Activated CD4-positive, CD25-positive, alpha-beta regulatory T cell treated with anti-CD3 and anti-CD28 coated beads, Interleukin-2, amount 50 U/mL, for 72 hours (primary cell): ENCODE measurements around the gene KCTD15.

Experiments used
- DNase-seq: peaks from one replicate; pipeline ENCODE4 v3.0.0; 2021

KCTD15 gene, protein sequence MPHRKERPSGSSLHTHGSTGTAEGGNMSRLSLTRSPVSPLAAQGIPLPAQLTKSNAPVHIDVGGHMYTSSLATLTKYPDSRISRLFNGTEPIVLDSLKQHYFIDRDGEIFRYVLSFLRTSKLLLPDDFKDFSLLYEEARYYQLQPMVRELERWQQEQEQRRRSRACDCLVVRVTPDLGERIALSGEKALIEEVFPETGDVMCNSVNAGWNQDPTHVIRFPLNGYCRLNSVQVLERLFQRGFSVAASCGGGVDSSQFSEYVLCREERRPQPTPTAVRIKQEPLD

DNA sequence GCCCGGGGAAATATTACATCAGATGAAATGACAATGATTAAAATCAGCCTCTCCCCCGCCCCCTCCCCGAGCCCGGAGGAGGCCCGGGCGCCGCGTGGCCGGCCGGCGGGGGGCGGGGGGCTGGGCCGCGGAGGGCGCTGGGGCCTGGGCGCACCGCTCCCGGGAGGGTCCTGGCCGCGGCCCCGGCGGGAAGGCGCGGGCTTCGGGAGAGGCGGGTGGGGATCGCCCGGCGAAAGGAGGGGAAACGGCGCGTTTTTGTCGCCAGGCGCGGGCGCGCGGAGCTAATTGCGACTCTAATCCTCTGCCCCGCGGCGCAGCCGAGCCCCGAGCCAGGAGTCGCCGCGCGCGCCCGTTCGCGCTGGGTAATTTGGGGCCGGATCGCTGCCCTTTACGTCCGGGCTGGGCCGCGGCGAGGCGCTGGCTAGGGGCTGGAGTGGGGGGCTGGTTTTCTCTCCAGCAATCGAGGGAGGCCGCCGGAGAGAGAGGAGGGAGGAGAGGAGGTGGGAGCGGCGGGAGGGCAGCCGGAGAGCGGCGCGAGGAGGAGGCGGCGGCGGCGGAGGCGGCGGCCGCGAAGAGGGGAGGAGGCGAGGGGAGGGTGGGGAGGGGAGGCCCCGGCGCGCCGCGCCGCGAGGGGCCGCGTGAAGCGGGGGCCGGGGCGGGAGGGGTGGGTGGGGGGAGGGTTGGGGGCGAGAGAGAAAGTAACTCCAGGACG is at the start of gene KCTD15:
TSS of gene KCTD15 (plus strand) at position 707 of the 712 bp plus-strand sequence. CDS start 3,585 bp downstream, outside the sequence.
- no peak for DNase-seq

DNA sequence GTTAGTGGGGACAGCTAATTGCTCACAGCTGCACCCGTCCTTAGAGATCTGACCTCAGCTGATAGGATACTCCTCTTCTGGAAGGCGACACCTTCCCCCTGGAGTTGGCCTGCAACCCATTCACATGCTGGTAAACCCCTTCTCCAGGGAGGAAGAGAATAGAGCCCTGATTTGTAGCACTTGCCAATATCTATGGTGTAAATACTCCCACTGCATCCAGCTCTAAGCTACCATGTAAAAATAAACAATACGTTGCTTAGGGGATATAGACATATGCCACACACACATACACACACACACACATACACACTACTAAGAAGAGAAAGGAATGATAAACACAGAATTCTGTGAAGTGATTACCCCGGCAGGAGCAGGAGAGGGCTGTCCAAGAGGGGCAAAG is 49.4 kb upstream of the KCTD15 start:
- no peak for DNase-seq

DNA sequence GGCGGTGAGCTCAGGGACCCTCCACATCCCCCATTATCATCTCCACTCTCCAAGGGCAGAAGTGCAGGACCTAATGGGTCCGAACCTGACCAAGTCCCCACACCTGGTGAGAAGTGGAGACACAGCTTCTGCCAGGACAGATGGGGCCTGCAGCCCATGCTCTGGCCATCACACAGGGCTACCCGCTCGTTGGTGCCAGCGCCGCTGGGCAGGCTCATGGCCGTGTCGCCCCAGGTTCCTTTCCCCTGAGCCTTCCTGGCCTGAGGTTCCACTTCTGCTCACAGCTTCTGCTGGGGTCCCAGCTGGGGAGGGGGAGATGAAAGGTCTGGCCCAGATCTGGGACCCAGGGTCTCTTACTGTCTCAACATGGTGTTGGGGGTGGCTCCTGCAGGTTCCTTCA is 48.4 kb upstream of the KCTD15 start:
- DNase-seq = no peak

DNA sequence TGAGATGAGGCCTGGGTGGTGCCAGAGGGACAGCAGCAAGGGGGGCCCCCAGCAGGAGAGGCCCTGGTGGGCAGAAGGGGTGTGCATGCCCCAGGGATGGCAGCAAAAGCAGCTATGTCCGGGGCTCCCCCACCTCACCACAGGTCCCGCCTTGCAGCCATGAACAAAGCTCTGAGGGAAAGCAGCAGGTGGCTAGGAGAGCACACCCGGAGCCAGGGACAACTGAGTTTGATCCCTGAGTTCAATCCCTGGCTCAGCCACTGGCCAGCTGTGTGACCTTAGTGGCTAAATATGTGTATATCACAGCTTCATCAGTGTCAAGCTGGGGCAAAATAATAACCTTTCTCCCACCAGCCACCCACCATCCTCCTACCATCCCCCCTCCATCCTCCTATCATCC is 47.7 kb upstream of the KCTD15 start:
- no peak for DNase-seq

DNA sequence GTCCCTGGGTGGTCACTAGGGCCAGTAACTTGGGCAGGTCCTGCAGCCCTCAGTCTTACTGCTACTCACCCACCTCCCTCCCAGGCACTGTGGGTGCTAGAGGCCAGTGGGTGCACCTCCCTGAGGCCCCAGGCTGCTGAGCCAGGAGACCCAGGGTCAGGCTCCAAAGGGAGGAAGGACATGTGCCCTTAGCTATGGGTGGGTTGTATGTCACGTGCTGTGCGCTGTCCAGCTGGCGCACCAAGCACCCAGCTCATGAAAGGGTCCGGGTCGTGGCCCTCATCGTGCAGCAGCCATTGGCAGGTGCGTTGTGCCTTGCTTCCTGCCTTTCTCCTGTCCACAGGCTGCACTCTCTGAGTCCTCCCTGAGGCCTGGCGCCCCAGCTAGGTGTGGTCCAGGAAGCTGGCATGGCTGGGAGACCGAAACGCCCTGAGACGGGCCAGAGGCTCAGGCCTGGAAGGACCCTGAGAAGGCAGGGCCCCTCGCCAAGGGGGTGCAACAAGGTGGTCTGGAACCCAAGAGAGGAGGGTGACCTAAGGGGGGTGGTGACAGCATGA is 47.0 kb upstream of the KCTD15 start:
- no peak for DNase-seq

DNA sequence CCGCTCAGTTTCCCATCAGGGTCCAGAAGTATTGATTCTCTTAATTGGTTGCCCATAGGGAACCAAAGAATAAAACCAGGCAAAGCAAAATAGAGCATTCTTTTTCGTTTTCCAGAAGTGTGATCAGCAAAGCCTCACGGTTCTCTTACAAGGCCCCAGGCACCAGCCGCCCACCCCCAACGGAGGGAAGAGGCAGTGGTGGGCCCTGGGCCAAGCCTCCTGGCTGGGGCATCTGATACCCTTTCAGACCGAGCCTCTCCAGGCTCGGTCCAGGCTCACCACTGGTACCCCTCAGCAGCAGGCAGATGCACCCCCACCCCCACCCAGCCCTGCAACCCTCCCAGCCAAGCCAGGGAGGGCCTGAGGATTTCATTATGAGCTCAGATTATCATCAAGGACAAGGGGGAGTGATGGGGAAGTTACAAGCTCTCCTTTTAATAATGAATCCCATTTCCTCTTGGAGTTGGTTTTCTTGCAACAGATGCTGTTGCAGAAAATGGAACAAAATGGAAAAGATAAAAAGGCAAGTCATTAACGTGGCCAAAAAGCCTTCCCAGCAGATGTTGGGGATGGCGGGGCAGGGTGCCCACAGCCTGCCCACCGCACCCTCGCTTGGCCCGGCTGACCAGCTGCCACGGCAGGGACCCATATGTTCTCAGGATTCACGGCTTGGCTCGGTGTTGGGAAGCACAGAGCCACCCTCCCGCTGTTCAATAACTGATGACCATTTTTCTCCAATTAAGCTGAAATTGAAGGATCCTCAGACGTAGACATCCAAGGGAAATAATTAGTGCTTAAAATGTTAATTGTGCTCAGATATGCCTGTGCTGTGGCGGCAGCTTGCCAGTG is 45.9 kb upstream of the KCTD15 start:
- no peak for DNase-seq

DNA sequence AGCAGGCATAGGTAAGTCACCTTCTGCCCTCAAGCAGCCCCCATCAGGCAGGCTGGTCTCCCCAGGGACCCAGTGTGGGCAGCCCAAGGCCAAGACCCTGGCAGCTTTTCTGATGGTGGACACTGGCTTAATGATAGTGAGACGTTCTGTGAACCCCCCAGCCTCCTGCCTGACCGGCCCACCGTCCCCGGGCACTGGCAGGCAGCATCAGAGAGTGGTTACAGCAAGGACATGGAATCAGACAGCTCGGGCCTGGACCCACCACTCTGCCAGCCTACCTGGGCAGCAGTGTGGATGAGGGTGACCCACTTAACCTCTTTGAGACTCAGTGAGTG is 45.3 kb upstream of the KCTD15 start:
- no peak for DNase-seq

DNA sequence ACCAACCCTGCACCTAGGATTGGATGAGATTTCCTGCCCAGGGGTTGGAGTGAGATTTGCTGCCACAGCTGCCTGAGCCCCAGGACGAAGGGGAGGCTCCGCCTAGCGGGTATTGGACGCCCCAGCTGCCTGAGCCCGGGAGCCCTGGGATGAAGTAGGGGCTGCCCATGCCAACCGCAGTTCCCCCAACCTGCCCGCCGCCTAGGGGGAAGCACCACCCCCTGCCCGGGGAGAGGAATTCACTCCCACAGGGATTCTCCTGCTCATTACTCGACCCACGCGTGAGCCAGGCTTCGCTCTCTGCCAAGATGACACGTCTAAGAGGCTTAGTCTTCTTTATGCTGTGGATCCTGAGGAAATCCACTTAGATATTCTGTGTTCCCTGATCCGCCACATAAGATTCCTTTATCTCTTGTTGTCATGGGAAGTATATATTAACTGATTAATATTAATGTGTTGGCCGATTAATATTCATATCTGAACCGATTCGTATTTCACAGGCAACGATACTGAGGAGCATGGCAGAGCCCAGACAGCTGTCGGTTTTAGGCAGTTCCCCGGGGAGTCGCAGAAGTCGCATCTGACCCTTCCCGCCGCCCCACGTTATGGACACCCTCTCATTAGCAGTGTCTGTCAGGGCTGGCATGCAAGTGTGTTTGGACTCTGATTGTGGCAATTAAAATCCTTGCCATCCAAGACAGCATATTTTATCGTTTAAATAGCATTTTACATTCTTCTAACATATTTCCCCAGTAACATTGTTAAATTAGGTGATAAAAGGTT is 44.5 kb upstream of the KCTD15 start:
- no peak for DNase-seq

DNA sequence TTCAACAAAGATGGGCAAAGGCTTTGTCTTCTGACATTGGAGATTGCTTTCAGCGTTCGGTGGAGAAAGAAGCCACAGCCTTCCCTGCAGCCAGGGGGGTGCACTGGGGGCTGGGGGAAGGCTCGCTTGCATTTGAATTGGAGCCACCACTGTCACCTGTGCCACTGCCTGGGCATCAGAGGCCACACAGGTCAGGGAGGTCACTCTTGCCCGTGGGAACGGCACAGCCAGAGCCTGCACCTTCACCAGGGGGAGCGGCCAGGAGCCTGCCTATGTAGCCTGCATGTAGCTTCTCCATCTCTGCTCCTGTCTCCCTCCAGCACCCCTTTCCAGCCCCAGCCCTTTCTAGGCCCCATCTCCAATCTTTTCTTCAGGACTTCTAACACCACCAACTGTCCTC is 43.7 kb upstream of the KCTD15 start:
- no peak for DNase-seq

DNA sequence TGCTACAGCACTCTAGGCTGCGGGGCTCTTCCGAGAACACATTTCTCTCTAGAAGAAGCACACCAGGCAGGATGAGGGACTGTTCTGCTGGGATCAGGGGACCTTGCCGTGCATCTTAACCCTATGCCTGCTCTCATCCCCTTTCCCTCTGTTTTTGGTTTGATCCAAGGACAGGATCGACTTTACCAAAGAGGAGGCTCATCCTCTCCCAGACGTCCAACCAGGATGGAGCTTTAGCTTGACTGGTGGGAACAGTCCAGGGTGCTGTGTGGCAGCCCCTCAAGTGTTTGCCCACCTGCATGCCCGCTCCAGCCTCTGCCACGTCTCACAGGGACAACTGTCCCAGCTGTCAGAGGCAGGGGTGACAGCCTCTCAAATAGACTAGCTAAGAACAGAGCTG is 42.3 kb upstream of the KCTD15 start:
- no peak for DNase-seq

DNA sequence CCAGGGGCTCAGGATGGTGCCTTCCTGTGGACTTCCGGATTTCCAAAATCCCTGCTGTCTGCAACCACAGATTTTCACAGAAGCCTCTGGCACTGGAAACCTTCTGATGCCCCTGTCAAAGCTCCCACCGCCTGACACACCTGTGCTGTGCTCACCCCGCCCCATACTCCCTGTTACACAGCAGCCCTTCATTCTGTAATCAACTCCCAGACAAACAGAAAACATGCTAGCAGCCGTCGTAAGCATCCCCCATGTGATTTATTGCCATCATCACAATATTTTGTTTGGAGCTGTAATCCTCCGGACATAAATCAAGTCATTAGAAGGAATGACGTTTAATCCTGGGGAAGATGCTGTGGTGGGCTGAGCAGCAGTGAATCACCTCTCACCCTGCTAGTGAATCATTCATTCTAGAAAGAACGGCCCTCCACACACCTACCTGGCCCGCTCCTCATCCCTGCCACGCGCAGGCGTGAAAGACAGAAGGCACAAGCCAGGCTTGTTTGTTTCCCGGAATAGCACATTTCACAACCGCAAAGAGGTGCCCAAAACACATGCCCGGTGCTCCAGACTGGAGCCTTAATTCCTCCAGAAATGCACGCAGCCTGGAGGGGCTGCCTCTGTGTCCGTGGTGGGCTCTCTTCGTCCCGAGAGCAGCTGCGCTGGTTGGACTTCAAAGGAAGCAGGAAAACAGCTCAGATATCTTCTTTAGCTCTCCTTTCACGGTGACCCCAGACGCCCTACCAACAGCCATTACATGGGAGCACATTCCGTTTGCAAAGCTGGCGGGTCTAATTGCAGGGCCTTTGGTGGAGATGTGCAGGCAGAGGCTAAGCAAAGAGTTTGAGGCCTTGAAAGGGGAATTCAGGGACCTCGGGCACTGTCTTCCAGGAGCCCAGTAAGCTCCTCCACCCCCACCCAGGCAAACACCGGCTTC is 41.3 kb upstream of the KCTD15 start:
- DNase-seq = no peak

DNA sequence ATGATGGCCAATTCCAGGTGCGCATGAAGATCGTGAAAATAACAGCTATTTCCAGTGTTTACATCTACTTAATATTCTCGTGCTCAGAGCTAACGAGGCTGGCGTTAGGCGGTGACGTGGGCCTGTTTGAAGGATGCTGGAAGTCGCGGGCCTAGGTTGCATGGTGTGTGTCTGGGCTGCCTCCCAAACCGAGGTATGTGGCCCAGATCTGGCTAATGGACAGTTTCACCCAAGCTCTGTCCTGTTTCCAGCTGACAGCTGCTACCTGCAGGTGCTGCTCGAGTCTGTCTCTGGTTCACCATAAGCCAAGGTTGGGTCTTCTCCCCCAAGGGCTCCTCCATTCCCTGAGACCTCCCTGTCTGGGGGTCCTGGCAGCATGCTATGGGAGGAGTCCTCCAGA is 40.5 kb upstream of the KCTD15 start:
- DNase-seq = no peak

DNA sequence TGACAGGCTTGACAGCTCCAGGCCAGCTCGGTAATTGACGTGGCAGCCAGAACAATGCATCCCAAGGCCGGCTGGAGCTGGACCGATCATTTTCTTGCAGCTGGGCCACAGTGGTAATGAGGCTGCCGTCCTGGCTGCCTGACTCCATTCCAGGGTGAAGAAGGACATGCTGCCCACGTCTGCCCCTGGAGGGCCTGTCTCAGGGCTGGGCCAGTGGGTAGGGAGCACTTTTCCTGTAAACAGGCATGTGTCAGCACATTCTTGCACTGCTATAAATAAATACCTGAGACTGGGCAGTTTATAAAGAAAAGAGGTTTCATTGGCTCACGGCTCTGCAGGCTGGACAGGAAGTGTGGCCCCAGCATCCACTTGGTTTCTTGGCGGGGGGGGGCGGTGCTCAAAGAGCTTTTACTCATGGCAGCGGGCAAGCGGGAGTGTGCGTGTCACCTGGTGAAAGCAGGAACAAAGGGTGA is 38.1 kb upstream of the KCTD15 start:
- no peak for DNase-seq

DNA sequence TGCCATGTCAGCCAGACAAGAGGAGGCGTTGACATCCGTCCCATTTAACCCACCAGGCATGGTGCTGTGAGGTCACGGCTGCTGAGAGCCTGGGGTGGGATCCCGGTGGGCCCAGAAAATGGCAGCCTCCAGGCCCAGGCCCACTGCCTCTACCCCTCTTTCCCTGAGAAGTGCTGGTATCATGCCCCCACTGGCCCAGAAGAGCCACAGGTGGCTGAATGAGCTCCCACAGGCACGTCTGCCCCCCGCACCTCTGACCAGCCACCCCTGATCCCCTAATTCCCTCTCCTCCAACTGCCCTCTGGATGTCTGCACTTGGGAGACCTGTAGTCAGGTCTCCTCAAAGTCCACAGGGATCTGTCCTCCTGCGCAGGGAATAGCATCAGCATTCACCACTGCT is 37.3 kb upstream of the KCTD15 start:
- no peak for DNase-seq

DNA sequence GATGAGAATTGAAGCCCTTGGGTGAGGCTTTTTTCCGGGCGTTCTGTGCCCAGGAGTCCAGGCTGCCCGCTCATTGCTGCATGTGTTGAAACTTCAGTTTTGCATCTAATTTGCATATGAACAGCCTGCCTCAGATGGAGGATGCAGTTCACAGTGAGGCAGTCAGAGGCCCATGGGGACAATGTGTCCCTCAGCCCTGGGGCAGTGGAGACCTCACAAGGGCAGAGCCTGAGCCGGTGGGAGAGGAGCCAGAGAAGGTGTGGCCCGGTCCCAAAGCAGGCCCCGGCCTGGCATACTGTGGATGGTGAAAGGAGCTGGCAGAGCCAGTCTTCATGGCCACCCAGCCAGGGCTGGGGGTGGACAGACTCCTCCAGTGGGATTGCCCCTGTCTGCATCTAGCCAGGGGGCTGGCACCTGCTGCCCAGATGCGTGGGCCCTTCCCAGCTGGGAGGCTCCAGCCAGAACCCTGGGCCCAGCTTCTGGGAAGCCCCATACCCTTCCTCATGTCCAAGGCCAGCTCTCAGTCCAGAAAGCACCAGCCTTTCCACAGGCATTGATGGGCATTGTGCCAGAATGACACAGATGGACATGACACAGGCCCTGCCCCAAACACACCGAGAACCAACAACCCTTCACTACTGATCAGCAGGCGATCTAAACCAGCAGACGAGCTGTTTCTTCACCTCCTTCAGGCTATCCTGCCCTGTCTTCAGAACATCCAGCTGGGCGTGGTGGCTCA is 32.9 kb upstream of the KCTD15 start:
- DNase-seq = no peak

DNA sequence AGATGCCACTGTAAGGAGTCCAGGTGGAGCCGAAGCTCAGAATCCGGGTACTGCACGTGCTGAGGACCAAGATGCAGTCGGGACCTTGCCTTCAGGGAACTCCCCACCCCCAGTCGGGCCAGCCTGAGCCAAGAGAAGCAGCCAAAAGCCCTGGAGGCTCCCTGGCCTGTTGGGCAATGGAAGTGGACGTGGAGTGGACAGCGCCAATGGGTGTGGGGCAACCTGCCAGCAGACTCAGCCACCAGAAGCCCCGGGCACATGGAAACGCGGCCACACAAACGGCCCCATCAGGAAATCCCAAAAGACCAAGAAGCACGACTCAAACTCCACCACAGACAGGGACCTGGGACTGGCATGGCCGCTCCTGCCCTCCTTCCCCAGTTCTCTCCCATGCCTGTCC is 30.0 kb upstream of the KCTD15 start:
- DNase-seq = no peak

DNA sequence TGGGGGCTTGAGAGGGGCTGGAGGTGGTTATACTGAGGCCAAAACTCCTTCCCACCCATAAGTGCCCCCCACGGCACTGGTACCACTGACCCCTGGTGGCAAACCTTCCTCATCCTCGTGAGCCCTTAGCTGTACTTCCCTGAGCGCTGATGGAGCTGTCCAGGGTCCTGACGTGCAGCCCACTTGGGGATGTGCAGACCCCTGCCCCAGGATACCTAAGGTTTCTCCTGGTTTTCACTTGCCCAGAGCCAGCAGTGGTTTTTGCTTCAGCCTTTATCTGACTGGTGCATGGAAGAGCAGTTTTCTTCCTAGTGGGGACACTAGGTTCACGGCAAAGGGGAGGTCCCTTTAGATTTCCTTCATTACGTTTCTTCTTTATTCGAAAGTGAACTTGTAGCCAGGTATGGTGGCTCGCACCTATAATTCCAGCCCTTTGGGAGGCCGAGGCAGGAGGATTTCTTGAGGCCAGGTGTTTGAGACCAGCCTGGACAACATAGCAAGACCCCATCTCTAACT is 28.7 kb upstream of the KCTD15 start:
- DNase-seq = no peak

DNA sequence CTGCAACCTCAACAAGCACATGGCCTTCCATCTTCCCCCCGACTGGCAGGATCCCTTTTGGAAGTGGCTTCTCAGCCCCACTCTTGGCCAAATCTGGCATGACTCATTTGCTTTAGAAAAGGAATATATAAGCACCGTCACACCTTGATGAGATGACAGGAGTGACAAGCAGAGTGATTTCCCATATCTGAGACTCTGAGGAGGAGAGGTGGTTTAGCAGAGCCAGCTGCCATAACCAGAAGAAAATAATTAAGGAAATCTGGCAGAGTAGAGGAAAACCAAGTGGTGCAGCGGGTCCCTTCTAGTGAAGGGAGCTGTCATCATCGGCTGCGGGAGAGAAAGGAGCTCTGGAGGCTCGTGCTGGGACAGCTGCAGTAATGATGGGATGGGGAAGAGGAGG is 27.5 kb upstream of the KCTD15 start:
- DNase-seq = no peak

DNA sequence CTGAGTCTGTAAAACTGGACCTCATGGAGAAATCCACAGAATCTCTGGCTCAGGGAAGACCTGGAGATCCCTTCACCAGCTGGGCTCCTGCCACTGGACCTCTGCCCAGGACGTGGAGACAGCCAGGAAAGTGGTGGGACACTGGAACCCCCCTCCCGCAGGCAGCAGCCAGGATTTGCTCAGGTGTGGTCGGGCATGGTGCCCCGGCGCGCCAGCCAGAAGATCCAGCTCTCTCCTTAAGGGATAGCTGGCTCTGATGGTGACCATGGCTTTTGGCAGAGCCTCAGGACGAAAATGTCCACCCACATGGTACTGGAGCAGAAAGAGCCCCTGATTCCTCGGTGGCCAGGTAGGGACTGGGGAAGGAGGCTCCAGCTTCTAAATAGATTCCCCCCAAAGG is 26.6 kb upstream of the KCTD15 start:
- DNase-seq = no peak

DNA sequence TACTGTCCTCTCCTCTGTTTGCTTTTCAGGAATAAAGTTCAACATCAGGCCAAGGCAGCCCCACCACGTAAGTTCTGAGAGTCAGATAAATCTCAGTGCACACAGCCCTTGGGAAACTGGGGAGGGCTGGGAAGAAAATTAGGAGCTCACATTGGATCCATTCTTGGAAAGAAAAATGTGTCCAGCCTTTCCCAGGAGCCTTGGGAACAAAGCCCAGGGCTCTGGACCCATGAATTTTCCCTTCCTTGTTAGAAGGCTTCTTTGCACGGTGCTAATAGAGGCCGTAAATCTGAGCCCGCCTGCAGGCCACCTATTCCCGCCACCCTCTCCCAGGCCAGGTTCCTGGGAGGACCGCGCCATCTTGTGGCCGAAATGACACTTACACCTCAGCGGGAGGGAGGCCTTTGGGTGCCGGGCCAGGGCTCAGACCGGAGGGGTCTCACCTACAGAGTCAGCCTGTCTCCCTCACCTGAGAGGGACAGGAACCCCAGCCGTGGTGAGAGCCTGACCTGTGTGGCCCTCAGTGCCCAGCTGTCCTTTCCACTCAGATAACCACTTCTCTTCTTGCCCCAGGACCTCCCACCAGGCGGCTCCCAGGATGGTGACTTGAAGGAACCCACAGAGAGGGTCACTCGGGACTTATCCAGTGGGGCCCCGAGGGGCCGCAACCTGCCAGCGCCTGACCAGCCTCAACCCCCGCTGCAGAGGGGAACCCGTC is 25.1 kb upstream of the KCTD15 start:
- peak; percentile 75 for DNase-seq
